Mesothelial cell of epicardium (in vitro differentiated cells): ENCODE results near the gene CDKAL1. TPM values are rescaled to one million over a fixed set of nuclear protein-coding genes. Genes with fewer than 3 reads are reported as not detected.

Source experiments
- DNase-seq, 2 experiments: peaks; one replicate each; pipeline ENCODE4 v3.0.0; 2021; ENCODE audit warnings: low spot score in 2 of 2; ENCODE audit not compliant: unreplicated experiment in 2 of 2
- H3K27ac Mint-ChIP-seq: 2 replicates; pipeline ENCODE4 v1.8.0; 2021; ENCODE audit warnings: mixed read lengths
- H3K27me3 Mint-ChIP-seq: 2 replicates; pipeline ENCODE4 v1.8.0; 2021; ENCODE audit warnings: low read depth, mixed read lengths
- H3K36me3 Mint-ChIP-seq: 2 replicates; pipeline ENCODE4 v1.8.0; 2021; ENCODE audit warnings: mixed read lengths
- H3K4me1 Mint-ChIP-seq: 2 replicates; pipeline ENCODE4 v1.8.0; 2021; ENCODE audit warnings: mixed read lengths
- H3K4me3 Mint-ChIP-seq: 2 replicates; pipeline ENCODE4 v1.8.0; 2021; ENCODE audit warnings: mild to moderate bottlenecking, moderate library complexity, mixed read lengths
- H3K9me3 Mint-ChIP-seq: 2 replicates; pipeline ENCODE4 v1.8.0; 2021; ENCODE audit warnings: mixed read lengths
- total RNA-seq: library from RNA; stranded (reverse); gene quantifications from 3 replicates; pipeline ENCODE4 v1.2.1, GENCODE V29; 2021
- TF ChIP-seq, protein P1 (sequence below): fragments of 200-600 bp; sonication (generic); IDR thresholded peaks from one replicate; pipeline ENCODE4 v1.5.0; 2021; ENCODE audit warnings: antibody characterized with exemption; ENCODE audit not compliant: unreplicated experiment

CDKAL1 gene
- total RNA-seq, 1 donor from 2014 or later = 22.6 TPM

DNA sequence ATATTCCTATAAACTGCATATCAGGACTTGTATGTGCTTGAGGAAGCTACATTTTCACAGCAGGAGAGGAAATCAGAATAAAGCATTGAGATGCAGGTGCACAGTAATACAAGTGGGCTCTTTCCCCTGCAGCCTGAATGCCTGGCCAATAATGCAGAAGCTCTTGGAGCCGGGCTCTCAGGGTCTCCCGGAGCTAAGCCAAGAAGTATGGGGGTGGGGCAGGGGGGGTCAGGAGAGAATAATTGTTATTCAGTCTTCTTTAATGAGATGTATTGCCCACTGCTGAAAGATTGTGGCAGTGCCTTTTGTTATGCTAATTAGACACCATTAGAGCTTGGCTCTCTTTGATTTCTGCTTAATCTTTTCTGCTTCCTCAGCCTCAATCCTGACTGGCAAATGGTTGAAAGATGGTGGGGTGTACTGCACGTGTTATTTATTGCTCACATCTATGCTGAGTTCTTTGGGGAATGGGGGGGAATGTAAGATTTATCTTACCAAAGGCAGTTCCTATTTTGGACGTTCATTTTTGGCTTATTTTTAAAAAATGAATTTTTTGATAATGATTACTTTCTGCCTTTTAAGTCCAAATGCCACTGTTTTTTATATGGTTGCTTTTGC, 651.7 kb downstream of the CDKAL1 start:
- no peaks in the 10 kb centered on the region for H3K27me3 Mint-ChIP-seq
- H3K9me3 Mint-ChIP-seq = peaks cover 2% of the 10 kb centered on the region
- H3K4me1 Mint-ChIP-seq = peaks cover 50% of the 10 kb centered on the region
- DNase-seq = no peak
- H3K27ac Mint-ChIP-seq = no peak overlapping the region
- H3K4me3 Mint-ChIP-seq = no peak overlapping the region
- TF ChIP-seq, protein P1, sequence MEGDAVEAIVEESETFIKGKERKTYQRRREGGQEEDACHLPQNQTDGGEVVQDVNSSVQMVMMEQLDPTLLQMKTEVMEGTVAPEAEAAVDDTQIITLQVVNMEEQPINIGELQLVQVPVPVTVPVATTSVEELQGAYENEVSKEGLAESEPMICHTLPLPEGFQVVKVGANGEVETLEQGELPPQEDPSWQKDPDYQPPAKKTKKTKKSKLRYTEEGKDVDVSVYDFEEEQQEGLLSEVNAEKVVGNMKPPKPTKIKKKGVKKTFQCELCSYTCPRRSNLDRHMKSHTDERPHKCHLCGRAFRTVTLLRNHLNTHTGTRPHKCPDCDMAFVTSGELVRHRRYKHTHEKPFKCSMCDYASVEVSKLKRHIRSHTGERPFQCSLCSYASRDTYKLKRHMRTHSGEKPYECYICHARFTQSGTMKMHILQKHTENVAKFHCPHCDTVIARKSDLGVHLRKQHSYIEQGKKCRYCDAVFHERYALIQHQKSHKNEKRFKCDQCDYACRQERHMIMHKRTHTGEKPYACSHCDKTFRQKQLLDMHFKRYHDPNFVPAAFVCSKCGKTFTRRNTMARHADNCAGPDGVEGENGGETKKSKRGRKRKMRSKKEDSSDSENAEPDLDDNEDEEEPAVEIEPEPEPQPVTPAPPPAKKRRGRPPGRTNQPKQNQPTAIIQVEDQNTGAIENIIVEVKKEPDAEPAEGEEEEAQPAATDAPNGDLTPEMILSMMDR = no peak
- H3K36me3 Mint-ChIP-seq = no peaks in the 10 kb centered on the region

DNA sequence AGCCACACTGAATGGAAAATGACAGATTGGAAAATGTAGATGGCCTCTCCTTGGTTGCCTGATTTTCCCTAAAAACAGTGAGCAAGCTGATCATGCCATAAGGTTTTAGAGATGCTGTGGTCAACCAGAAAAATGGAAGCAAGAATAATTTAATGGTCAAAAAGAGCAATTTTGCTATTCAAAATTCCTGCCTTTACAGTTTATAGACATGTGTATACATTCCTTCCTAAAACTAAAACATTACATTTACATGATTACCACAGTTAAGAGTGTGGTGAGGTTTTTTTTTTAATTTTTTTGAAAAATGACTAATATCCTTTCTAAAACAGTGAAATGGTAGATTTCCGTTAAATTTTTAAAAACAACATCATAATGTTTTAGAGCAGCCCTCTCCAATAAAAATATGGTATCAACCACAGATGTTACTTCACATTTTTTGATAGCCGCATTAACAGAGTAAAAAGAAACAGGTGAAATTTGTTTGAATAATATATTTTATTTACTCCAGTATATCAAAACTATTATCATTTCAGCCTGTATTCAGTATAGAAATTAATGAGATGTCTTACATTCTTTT, 652.3 kb downstream of the CDKAL1 start:
- peaks cover 56% of the 10 kb centered on the region for H3K4me1 Mint-ChIP-seq
- no peak for DNase-seq
- no peak overlapping the region for H3K27ac Mint-ChIP-seq
- TF ChIP-seq, protein P1 = no peak
- H3K36me3 Mint-ChIP-seq = no peaks in the 10 kb centered on the region
- no peak overlapping the region for H3K4me3 Mint-ChIP-seq
- no peaks in the 10 kb centered on the region for H3K9me3 Mint-ChIP-seq
- H3K27me3 Mint-ChIP-seq = no peaks in the 10 kb centered on the region

DNA sequence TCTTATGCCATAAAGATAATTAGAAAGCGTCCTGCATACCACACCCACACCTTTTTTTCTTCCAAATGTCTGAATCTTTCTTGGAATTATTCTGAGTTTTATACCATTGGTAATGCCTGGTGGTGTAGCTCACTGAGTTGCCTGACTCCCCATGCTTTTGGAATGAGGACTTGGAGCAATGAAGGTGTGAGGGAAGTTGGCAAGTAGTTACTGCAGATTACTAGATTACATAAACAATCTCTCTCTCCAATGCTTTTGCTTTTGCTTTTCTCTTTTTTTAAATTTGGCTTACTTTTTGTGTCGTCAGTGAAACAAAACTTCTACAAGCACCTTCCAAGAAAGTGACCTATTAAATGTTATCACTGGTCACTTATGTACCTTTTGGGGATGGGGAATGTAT, 653.2 kb downstream of the CDKAL1 start:
- DNase-seq = no peak
- Mint-ChIP-seq H3K36me3 (no peaks in the 10 kb centered on the region), H3K27me3 (no peaks in the 10 kb centered on the region), H3K4me1 (peaks cover 57% of the 10 kb centered on the region), H3K27ac (no peak overlapping the region), H3K9me3 (no peaks in the 10 kb centered on the region), H3K4me3 (no peak overlapping the region)
- TF ChIP-seq, protein P1 = no peak

DNA sequence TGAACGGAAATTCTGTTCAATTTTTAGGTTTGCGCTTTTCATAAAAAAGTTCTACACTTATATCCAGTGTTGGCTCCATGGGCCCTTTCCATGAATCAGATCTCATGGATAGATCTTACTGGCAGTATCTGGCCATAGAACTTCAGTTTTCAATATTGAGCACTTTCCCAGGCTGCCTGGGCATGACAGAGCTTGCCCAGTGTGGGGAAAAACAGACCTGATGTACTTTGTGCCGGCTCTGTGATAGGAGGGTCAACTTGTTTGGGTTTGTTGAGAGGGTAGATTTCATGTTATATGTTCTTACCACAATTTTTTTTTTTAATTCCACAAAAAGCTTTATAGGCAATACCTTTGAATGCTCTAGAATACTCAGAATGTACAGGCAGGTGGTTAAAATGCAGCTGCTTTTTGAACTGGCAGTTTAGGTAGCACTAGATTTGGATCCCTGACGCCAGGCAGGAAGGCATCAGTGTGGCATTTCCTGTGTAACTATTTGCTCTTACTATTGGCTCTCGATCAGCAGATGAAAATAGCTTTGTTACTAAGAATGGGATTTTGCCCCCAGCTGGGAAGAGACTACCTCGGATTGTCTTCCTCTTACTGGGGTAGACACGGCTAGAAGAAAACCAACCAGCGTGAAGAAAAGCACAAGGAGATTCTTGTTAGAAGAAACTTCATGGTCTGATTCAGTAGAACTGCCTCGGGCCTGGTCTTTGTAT, 654.4 kb downstream of the CDKAL1 start:
- peaks cover 46% of the 10 kb centered on the region for H3K4me1 Mint-ChIP-seq
- H3K27ac Mint-ChIP-seq = peak overlapping the region; percentile 19
- H3K36me3 Mint-ChIP-seq = peaks cover 5% of the 10 kb centered on the region
- peaks cover 8% of the 10 kb centered on the region for H3K9me3 Mint-ChIP-seq
- TF ChIP-seq, protein P1 = no peak
- no peaks in the 10 kb centered on the region for H3K27me3 Mint-ChIP-seq
- H3K4me3 Mint-ChIP-seq = no peak overlapping the region
- DNase-seq = no peak

DNA sequence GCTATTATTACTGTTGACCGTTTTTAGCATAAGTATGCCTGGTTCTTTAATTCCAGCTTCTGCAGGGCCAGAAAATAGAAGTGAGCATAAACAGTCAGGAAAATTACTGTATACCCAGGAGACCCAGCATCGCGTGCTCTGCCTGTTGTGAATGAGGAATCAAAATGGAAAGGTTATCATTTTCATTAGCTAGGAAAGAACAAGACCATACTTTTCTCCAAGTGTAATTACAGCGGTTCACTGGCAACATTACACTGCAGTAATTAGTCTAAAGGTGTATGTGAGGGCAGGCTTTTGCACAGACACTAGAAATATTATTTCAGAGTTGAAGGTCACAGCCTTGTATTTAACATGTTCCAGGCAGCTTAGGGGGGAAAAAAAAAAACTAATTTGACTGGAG, 655.5 kb downstream of the CDKAL1 start:
- H3K4me3 Mint-ChIP-seq = no peak overlapping the region
- H3K4me1 Mint-ChIP-seq = peaks cover 43% of the 10 kb centered on the region
- no peak for DNase-seq
- no peaks in the 10 kb centered on the region for H3K27me3 Mint-ChIP-seq
- H3K9me3 Mint-ChIP-seq = peaks cover 15% of the 10 kb centered on the region
- peaks cover 8% of the 10 kb centered on the region for H3K36me3 Mint-ChIP-seq
- H3K27ac Mint-ChIP-seq = peak overlapping the region; percentile 8
- TF ChIP-seq, protein P1 = no peak
